ENCODE results near the gene TBPL1. TPM values are rescaled to one million over a fixed set of nuclear protein-coding genes. Genes with fewer than 3 reads are reported as not detected.

The TBPL1 gene
- polyA plus RNA-seq, 1 experiment = 71.2 TPM

DNA sequence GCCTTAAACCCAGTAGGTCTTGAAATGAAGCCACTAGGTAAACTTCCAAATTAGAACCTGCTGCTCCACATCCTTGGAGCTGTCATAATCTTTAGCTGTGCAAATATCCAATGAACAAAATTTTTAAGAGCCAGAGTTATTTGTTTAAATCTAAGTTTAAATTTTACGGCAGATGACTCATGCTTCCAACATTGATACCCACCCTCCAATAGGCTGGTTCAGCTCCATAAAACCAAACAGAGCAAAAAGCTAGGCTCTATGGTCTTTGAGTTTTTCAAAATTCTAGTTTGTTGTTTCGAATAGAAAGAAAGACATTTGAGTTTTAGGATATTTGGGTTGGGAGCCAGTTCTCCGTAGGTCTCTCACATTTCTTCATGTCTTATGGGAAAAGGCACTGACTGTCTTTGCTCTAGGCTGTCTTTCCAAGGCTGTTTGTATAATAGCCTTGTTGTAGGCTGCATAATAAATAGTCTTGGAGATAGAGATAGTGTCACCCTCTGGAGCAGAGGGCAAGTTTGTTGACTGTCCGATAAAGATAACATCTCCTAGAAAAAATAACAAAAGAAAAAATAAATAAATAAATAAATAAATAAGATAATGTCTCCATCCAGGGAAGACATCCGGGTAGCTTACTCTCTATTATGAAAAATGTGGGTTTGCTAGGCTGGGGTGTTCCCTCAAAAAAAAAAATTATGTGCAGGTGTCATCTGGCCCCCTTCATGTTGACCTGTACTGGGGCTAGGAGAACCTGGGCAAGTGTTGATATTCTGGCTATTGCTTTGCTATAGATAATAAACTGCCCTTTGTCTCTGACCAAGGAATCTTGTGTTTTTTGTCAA, 62.9 kb downstream of the TBPL1 start:
- DNase-seq (ENCODE audit: low read depth, low spot score) = no peak
- Histone ChIP-seq H3K27me3 (ENCODE audit: control insufficient read depth, insufficient read depth, low read length) (no peaks in the 10 kb centered on the region), H3K9me3 (ENCODE audit: control insufficient read depth, insufficient read depth, low read length) (no peaks in the 10 kb centered on the region), H3K27ac (ENCODE audit: low read depth, low read length) (no peak overlapping the region), H3K4me3 (ENCODE audit: low read depth, low read length) (no peak overlapping the region)
- CTCF ChIA-PET = interaction anchor here (1.7 kb wide), 1 partner anchor 48 kb away, joined by 4 read pairs; no protein-coding TSS in a partner anchor
- TF ChIP-seq, protein P1, sequence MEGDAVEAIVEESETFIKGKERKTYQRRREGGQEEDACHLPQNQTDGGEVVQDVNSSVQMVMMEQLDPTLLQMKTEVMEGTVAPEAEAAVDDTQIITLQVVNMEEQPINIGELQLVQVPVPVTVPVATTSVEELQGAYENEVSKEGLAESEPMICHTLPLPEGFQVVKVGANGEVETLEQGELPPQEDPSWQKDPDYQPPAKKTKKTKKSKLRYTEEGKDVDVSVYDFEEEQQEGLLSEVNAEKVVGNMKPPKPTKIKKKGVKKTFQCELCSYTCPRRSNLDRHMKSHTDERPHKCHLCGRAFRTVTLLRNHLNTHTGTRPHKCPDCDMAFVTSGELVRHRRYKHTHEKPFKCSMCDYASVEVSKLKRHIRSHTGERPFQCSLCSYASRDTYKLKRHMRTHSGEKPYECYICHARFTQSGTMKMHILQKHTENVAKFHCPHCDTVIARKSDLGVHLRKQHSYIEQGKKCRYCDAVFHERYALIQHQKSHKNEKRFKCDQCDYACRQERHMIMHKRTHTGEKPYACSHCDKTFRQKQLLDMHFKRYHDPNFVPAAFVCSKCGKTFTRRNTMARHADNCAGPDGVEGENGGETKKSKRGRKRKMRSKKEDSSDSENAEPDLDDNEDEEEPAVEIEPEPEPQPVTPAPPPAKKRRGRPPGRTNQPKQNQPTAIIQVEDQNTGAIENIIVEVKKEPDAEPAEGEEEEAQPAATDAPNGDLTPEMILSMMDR (IDR thresholded peaks at IDR 0.05; ENCODE audit: low read depth, low read length) = no peak
- POLR2A ChIA-PET = no interaction called here

DNA sequence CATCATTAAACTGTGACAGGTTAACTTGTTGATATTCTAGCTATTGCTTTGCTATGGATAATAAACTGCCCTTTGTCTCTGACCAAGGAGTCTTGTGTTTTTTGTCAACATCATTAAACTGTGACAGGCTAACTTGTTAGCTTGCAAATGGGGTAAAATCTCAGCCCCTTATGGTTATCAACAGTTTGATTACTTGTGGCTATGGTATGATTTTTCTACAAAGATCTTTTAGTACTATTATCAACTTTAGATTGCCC, 63.5 kb downstream of the TBPL1 start:
- ChIA-PET CTCF (interaction anchor here (1.7 kb wide), 1 partner anchor 47 kb away, joined by 4 read pairs; no protein-coding TSS in a partner anchor), POLR2A (no interaction called here)
- no peaks in the 10 kb centered on the region for H3K9me3 ChIP-seq (ENCODE audit: control insufficient read depth, insufficient read depth, low read length)
- H3K4me3 ChIP-seq (ENCODE audit: low read depth, low read length) = no peak overlapping the region
- no peak for DNase-seq (ENCODE audit: low read depth, low spot score)
- no peak overlapping the region for H3K27ac ChIP-seq (ENCODE audit: low read depth, low read length)
- H3K27me3 ChIP-seq (ENCODE audit: control insufficient read depth, insufficient read depth, low read length) = no peaks in the 10 kb centered on the region
- TF ChIP-seq, protein P1 (IDR thresholded peaks at IDR 0.05; ENCODE audit: low read depth, low read length) = no peak

DNA sequence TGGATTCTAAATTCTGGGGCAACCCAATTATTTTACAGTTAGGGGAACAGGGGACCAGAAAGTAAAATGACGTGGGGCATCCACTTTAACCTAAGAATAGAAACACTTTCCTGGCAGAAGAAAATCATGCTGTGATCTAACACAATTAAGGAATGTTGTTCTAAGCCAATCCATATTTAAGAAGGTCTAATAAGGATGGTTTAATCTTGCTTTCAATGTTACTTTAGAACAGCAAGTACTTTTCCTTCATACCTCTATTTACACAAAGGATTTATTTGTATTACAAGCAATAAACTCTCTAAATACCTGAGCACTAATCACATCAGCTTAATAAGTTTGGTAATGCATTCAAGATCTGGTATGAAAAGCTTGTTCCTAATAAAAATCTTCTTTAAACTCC, 67.0 kb downstream of the TBPL1 start:
- DNase-seq (ENCODE audit: low read depth, low spot score) = no peak
- POLR2A ChIA-PET = no interaction called here
- H3K27me3 ChIP-seq (ENCODE audit: control insufficient read depth, insufficient read depth, low read length) = no peaks in the 10 kb centered on the region
- H3K27ac ChIP-seq (ENCODE audit: low read depth, low read length) = no peak overlapping the region
- CTCF ChIA-PET = no interaction called here
- no peak overlapping the region for H3K4me3 ChIP-seq (ENCODE audit: low read depth, low read length)
- TF ChIP-seq, protein P1 (IDR thresholded peaks at IDR 0.05; ENCODE audit: low read depth, low read length) = no peak
- H3K9me3 ChIP-seq (ENCODE audit: control insufficient read depth, insufficient read depth, low read length) = no peaks in the 10 kb centered on the region

DNA sequence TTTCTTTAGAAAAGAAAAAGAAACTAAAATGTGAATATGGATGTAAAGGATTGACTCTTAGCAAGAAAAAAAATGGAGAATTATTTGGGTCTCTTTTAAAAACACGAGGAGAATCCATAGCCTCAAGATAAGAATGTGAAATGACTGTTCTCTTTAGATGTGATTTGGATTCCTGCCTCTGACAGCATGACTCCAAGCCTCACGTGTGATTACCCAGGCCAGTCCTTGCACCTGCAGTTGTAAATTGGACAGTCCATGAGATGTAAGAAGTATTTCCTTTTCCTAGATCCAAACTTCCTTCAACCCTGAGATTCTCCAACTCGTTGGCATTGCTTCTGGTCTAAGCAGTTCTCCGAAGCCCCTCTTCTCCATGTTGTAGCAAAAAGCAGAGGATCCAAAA, 67.5 kb downstream of the TBPL1 start:
- no peak overlapping the region for H3K4me3 ChIP-seq (ENCODE audit: low read depth, low read length)
- CTCF ChIA-PET = no interaction called here
- TF ChIP-seq, protein P1 (IDR thresholded peaks at IDR 0.05; ENCODE audit: low read depth, low read length) = no peak
- H3K27me3 ChIP-seq (ENCODE audit: control insufficient read depth, insufficient read depth, low read length) = no peaks in the 10 kb centered on the region
- no peaks in the 10 kb centered on the region for H3K9me3 ChIP-seq (ENCODE audit: control insufficient read depth, insufficient read depth, low read length)
- POLR2A ChIA-PET = no interaction called here
- DNase-seq (ENCODE audit: low read depth, low spot score) = no peak
- H3K27ac ChIP-seq (ENCODE audit: low read depth, low read length) = no peak overlapping the region

DNA sequence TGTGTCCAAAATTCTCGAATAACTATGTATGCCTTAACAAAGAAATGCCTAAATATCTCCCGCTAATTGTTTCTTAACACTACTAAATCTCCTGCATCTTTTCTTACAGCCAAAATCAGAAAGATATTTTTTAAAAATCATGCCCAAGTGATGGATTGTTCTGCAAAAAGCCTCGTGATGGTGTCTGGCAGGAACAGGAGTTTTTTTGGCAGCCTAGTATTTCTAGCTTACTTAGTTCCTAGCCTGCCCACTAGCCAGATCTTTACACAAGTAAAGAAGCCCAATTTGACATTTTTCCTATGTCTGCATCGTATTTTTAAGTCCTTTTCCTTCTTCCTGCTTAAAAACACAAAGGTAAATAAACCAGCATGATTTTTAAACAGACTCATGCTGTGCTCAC, 67.9 kb downstream of the TBPL1 start:
- Histone ChIP-seq H3K4me3 (ENCODE audit: low read depth, low read length) (no peak overlapping the region), H3K27ac (ENCODE audit: low read depth, low read length) (no peak overlapping the region), H3K9me3 (ENCODE audit: control insufficient read depth, insufficient read depth, low read length) (no peaks in the 10 kb centered on the region), H3K27me3 (ENCODE audit: control insufficient read depth, insufficient read depth, low read length) (no peaks in the 10 kb centered on the region)
- CTCF ChIA-PET = no interaction called here
- POLR2A ChIA-PET = no interaction called here
- TF ChIP-seq, protein P1 (IDR thresholded peaks at IDR 0.05; ENCODE audit: low read depth, low read length) = no peak
- no peak for DNase-seq (ENCODE audit: low read depth, low spot score)
